ENCODE data around the gene INTS14.
"Not testable (repeated sequence)": the region's sequence is repeated elsewhere in the genome, so short reads cannot be mapped to it uniquely, and the experiment has no call there.

INTS14 gene

DNA sequence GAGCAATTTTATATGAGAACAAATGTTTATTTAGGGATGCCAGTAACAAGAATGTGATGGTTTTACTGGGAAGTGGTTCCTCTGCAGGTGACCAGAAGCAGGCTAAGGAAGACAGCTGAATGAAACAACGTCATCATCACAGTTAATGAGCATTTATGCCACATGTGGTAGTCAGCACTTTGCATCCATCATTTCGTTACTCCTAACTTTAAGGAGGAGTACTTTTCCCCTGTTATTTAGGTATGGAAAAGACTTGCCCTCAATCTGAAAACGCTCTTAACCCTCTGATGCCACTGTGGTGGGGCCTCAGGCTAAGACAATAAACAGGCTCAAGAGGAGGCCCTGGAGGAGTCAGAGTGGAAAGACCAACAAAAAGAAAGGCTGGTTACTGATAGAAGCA lies 31.2 kb downstream of the INTS14 start:
- no peak for DNase-seq (ENCODE audit: low spot score)

GRCh38 chr15:65578904-65579728 lies 31.8 kb downstream of the INTS14 start:
- DNase-seq (ENCODE audit: low spot score) = no peak

GRCh38 chr15:65577129-65577996 lies 33.6 kb downstream of the INTS14 start:
- DNase-seq (ENCODE audit: low spot score) = no peak

GRCh38 chr15:65576664-65577063 lies 34.3 kb downstream of the INTS14 start:
- DNase-seq (ENCODE audit: low spot score) = no peak

GRCh38 chr15:65571971-65572370 lies 39.0 kb downstream of the INTS14 start:
- no peak for DNase-seq (ENCODE audit: low spot score)

DNA sequence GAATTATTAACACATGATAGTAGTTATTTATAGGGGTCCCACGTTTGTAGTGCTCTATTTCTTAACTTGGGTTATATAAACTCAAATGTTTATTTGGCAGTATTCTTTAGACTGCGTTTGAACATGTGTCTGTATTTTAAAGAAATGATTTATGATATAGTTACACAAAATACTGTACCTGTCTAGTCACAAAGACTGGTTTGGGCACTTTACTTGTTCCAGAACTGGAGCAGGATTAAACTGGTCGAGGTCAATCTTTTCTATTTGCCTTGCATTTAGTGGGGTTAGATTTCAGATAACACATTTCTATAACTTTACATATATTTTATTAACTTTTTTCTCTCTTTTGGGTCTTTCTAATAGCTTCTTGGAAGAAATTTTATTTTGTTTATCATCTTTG lies 41.2 kb downstream of the INTS14 start:
- DNase-seq (ENCODE audit: low spot score) = no peak

- no peak for DNase-seq (ENCODE audit: low spot score)
Measured at GRCh38 chr15:65561934-65562333, 49.0 kb downstream of the INTS14 start.

DNA sequence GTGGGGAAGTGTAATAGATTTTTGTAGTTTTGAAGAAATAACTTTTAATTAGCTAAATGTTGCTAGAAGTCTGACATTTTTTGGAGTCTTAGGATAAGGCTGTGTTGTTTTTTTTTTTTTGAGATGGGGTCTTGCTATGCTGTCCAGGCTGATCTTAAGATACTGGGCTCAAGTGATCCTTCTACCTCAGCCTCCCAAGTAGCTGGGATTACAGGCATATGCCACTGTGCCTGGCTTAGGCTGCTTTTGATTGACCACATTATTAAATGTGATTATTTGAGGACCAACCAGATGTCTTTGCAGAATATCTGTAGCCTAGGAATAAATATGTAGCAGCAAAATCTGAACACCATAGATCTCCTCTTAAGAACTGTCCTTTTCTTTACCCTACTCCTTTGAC lies 51.0 kb downstream of the INTS14 start:
- DNase-seq (ENCODE audit: low spot score) = no peak

DNA sequence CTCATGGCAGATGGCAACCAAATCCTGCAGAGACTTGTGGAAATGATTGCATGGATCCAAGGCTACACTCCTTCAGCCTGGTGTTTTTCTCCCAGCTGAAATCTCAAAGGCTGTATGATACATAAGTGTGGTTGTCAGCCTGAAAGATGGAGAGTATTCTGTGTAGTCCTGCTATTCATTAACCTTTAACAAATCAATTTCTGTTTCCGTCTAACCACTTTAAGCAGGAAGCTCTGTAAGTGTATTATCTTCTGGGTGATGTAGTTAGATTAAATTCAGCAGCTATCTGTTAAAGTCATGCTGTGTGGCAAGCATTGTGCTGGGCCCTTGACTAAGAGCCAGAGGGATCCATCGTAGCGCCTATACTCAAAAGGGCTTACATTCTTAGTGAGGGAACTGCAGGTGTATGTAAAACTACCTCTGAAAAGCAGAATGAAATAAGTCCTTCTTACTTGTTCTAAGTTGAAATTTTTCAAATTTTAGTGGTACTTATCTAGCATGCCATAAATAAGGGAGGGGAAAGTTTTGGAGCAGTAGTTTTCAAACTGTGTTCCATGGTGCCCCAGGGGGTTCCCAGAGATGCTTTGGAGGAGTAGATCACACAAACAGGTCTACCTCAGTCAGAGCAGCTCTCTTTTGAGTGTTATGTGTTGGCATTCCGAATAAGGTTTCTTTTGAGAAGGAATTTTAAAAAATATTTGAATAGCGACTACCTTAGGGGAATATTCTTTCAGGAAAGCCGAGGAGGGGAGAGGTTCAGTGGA lies 51.8 kb downstream of the INTS14 start:
- DNase-seq (ENCODE audit: low spot score) = no peak

DNA sequence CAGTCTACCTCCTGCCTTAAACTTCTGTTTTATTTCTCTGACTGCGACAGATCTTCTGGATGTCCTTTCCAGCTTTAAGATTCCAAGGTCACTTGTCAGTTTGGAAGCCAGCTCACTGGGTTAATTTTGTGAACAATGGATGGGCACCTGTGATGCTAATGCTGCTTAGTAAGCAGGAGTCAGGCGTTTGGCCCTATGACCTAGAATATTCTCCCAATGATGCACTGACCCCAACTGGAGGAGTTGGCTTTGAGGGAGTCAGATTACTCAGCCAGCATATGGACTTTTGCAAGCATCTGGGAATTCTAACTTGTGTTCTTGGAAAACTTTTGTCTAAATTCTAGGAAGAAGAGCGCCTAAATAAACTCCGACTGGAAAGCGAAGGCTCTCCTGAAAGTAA lies 52.6 kb downstream of the INTS14 start:
- no peak for DNase-seq (ENCODE audit: low spot score)

- DNase-seq (ENCODE audit: low spot score) = no peak
Measured at GRCh38 chr15:65556622-65557021, 54.3 kb downstream of the INTS14 start.

GRCh38 chr15:65553691-65554090 lies 57.2 kb downstream of the INTS14 start:
- no peak for DNase-seq (ENCODE audit: low spot score)

GRCh38 chr15:65552851-65553250 lies 58.1 kb downstream of the INTS14 start:
- DNase-seq (ENCODE audit: low spot score) = not testable (repeated sequence)

GRCh38 chr15:65551183-65551582 lies 59.7 kb downstream of the INTS14 start:
- no peak for DNase-seq (ENCODE audit: low spot score)

DNA sequence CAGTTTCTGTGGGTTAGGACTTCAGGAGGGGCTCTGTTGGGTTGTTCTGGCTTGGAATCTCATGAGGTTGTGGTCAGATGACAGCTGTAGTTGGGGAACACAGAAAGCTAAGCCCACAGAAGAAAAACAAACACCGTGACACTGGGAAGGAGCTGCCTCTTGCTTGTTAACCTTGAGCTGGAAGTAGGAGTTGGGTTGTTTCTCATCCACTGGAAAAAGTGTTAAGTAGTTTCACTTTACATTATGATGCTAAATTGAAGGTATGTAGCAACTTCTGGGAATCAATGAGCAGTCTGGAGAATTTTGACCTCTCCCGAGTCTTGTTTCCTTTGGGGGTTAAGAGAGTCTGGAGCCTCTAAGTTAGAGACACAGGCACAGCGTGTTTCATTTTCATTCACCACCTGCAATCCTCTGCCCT lies 60.2 kb downstream of the INTS14 start:
- DNase-seq (ENCODE audit: low spot score) = no peak

- not testable (repeated sequence) for DNase-seq (ENCODE audit: low spot score)
Measured at GRCh38 chr15:65549288-65549687, 61.6 kb downstream of the INTS14 start.

GRCh38 chr15:65547841-65548240 lies 63.1 kb downstream of the INTS14 start:
- DNase-seq (ENCODE audit: low spot score) = no peak

GRCh38 chr15:65541231-65541820 lies 69.6 kb downstream of the INTS14 start:
- no peak for DNase-seq (ENCODE audit: low spot score)

- DNase-seq (ENCODE audit: low spot score) = no peak
Measured at GRCh38 chr15:65540314-65540713, 70.6 kb downstream of the INTS14 start.

GRCh38 chr15:65535192-65535591 lies 75.7 kb downstream of the INTS14 start:
- no peak for DNase-seq (ENCODE audit: low spot score)

DNA sequence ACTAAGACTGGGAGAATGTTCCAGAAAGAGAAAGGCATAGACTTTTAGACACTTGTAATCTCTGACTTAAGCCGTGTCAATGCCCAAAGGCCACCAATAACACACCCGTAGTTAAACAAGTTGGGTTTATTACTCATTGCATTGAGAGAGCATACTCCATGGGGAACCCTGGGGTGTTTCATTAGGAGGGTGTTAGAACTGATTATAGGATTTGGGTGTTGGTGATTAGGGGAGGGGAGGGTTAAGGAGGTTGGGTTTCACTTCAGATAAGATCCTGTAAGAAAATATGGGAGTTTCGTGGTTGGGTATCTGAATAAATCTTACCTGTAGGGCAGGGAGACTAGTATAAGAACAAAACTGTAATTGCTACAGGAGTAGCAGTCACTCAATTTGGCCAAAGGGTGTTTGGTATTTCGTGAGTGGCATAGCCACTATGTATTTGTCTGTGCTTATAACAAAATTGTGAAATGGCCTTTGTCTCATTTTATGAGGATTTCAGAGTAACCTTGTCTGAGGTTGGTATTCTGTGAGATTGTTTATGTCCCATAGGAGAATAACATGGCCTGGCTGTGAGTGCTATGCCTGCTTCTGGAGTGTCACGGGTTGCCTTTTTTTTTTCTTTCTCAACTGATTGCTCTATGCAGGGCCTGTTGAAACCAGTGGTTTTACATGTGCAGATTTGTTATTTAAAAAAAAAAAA lies 77.7 kb downstream of the INTS14 start:
- no peak for DNase-seq (ENCODE audit: low spot score)
